HepG2 (cell line): Measurements from ENCODE around the gene SEC61A2. TPM values are rescaled to one million over a fixed set of nuclear protein-coding genes. Genes with fewer than 3 reads are reported as not detected.

Experiments
- FOXO1 ChIP-seq: sonication (generic); formaldehyde crosslinking; IDR thresholded peaks from 2 replicates; pipeline ENCODE4 v1.4.0; 2020; ENCODE audit warnings: missing genetic modification reagents
- KLF13 ChIP-seq: sonication (generic); formaldehyde crosslinking; IDR thresholded peaks from 2 replicates; pipeline ENCODE4 v1.4.0; 2020; ENCODE audit warnings: mild to moderate bottlenecking, missing genetic modification reagents
- MTA1 ChIP-seq: sonication (generic); formaldehyde crosslinking; IDR thresholded peaks from 2 replicates; pipeline ENCODE4 v1.4.0; 2020; ENCODE audit warnings: missing genetic modification reagents, mild to moderate bottlenecking, borderline replicate concordance
- PLRG1 ChIP-seq: fragments of 450-650 bp; conservative IDR thresholded peaks from 2 replicates; pipeline ENCODE4 v1.6.1; 2016
- RBAK ChIP-seq: sonication (generic); formaldehyde crosslinking; IDR thresholded peaks from 2 replicates; pipeline ENCODE4 v1.5.1; 2020; ENCODE audit warnings: mild to moderate bottlenecking, missing genetic modification reagents
- SP4 ChIP-seq: sonication (generic); formaldehyde crosslinking; IDR thresholded peaks from 2 replicates; pipeline ENCODE4 v1.8.1; 2023; ENCODE audit warnings: mild to moderate bottlenecking, missing genetic modification reagents
- ZNF746 ChIP-seq: sonication (generic); formaldehyde crosslinking; IDR thresholded peaks from 2 replicates; pipeline ENCODE4 v1.8.0; 2022; ENCODE audit warnings: mild to moderate bottlenecking, missing genetic modification reagents
- polyA plus RNA-seq, 8 experiments: library from polyadenylated mRNA; depleted of rRNA in 3 of 8; stranded (reverse) in 7 of 8; unstranded in 1 of 8; fragments of >200 nt; fragmentation: Illumina TruSeq in 4 of 8; extraction: Trizol in 4 of 8; gene quantifications; 2 replicates each; pipeline versions ENCODE4 v1.2.1 to v1.2.3, GENCODE V29; 2011 to 2016; ENCODE audit warnings: low read depth in 4 of 8, missing spikeins in 1 of 8, mixed read lengths in 1 of 8; ENCODE audit not compliant: insufficient read depth in 1 of 8
- total RNA-seq, 5 experiments: library from RNA; depleted of rRNA; stranded (reverse); fragments of >200 nt; fragmentation: Illumina TruSeq; extraction: Trizol; gene quantifications; 2 replicates each; pipeline ENCODE4 v1.2.3, GENCODE V29; 2016; ENCODE audit warnings: low read depth in 1 of 5
- TF ChIP-seq, protein P1 (sequence below): sonication (generic); formaldehyde crosslinking; IDR thresholded peaks from 2 replicates; pipeline ENCODE4 v1.9.0; 2021; ENCODE audit warnings: mild to moderate bottlenecking, missing genetic modification reagents
- TF ChIP-seq, protein P2 (sequence below), 2 experiments: sonication (generic) in 1 of 2; formaldehyde crosslinking in 1 of 2; IDR thresholded peaks; 2 replicates each; pipeline versions ENCODE4 v1.4.0 to v1.6.1; 2018 to 2020; ENCODE audit warnings: missing genetic modification reagents in 2 of 2, borderline replicate concordance in 1 of 2, low read depth in 1 of 2, mild to moderate bottlenecking in 1 of 2, missing biosample characterization in 1 of 2
- TF ChIP-seq, protein P3 (sequence below): sonication (generic); formaldehyde crosslinking; IDR thresholded peaks from 2 replicates; pipeline ENCODE4 v1.5.0; 2020; ENCODE audit warnings: mild to moderate bottlenecking, missing genetic modification reagents
- TF ChIP-seq, protein P4 (sequence below): IDR thresholded peaks from 2 replicates; pipeline ENCODE4 v1.6.1; 2018; ENCODE audit warnings: missing genetic modification reagents, mild to moderate bottlenecking, missing compliant biosample characterization
- TF ChIP-seq, protein P5 (sequence below): sonication (generic); formaldehyde crosslinking; IDR thresholded peaks from 2 replicates; pipeline ENCODE4 v1.4.0; 2020; ENCODE audit warnings: missing genetic modification reagents
- TF ChIP-seq, protein P6 (sequence below): sonication (generic); formaldehyde crosslinking; IDR thresholded peaks from 2 replicates; pipeline ENCODE4 v1.5.0; 2020; ENCODE audit warnings: missing genetic modification reagents

The SEC61A2 gene
- total and polyA plus RNA-seq, 2 of the 13 experiments (the other 11 are each of a cell fraction or from before 2014, with no cell fraction given): 5.5 to 7.4 TPM

DNA sequence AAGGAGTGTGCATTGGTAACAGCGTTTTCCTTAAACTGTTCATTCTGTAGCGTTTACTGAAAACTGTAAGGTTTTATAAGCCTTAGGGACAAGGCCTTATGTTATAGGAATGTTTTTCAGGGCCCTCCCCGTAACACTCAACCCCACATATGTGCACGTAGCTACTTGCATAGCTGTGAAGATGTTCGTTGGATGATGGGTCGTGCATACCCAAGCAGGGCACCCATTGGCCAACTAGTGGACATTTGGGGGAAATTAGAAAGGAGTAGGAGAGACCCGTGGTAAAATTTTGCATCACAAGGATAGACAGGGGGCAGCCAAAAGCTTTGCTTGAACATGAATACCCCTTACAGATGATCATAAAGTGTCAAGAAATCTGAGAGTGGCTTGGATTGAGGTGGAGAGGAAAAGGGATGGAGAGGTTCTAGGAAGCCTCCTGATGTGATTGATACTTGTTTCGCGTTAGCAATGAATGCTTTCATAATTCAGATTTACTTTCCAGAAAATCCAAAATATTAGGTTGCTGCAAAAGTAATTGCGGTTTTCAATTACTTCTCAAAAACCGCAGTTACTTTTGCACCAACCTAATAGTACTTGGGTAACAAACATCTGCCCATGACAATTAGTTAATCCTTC lies 878 bp downstream of the SEC61A2 start (continued):
- TF ChIP-seq, protein P1, sequence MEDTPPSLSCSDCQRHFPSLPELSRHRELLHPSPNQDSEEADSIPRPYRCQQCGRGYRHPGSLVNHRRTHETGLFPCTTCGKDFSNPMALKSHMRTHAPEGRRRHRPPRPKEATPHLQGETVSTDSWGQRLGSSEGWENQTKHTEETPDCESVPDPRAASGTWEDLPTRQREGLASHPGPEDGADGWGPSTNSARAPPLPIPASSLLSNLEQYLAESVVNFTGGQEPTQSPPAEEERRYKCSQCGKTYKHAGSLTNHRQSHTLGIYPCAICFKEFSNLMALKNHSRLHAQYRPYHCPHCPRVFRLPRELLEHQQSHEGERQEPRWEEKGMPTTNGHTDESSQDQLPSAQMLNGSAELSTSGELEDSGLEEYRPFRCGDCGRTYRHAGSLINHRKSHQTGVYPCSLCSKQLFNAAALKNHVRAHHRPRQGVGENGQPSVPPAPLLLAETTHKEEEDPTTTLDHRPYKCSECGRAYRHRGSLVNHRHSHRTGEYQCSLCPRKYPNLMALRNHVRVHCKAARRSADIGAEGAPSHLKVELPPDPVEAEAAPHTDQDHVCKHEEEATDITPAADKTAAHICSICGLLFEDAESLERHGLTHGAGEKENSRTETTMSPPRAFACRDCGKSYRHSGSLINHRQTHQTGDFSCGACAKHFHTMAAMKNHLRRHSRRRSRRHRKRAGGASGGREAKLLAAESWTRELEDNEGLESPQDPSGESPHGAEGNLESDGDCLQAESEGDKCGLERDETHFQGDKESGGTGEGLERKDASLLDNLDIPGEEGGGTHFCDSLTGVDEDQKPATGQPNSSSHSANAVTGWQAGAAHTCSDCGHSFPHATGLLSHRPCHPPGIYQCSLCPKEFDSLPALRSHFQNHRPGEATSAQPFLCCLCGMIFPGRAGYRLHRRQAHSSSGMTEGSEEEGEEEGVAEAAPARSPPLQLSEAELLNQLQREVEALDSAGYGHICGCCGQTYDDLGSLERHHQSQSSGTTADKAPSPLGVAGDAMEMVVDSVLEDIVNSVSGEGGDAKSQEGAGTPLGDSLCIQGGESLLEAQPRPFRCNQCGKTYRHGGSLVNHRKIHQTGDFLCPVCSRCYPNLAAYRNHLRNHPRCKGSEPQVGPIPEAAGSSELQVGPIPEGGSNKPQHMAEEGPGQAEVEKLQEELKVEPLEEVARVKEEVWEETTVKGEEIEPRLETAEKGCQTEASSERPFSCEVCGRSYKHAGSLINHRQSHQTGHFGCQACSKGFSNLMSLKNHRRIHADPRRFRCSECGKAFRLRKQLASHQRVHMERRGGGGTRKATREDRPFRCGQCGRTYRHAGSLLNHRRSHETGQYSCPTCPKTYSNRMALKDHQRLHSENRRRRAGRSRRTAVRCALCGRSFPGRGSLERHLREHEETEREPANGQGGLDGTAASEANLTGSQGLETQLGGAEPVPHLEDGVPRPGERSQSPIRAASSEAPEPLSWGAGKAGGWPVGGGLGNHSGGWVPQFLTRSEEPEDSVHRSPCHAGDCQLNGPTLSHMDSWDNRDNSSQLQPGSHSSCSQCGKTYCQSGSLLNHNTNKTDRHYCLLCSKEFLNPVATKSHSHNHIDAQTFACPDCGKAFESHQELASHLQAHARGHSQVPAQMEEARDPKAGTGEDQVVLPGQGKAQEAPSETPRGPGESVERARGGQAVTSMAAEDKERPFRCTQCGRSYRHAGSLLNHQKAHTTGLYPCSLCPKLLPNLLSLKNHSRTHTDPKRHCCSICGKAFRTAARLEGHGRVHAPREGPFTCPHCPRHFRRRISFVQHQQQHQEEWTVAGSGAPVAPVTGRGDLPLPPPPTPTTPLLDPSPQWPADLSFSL (CRISPR knock-in tag): no peak
- TF ChIP-seq, protein P2, sequence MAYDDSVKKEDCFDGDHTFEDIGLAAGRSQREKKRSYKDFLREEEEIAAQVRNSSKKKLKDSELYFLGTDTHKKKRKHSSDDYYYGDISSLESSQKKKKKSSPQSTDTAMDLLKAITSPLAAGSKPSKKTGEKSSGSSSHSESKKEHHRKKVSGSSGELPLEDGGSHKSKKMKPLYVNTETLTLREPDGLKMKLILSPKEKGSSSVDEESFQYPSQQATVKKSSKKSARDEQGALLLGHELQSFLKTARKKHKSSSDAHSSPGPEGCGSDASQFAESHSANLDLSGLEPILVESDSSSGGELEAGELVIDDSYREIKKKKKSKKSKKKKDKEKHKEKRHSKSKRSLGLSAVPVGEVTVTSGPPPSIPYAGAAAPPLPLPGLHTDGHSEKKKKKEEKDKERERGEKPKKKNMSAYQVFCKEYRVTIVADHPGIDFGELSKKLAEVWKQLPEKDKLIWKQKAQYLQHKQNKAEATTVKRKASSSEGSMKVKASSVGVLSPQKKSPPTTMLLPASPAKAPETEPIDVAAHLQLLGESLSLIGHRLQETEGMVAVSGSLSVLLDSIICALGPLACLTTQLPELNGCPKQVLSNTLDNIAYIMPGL (CRISPR knock-in tag; IDR thresholded peaks at IDR 0.05; ENCODE audit: borderline replicate concordance in 1 of 2, low read depth in 1 of 2): peak in 1 of 2 experiments; percentile 67; a peak in 1 of 4 replicates
- TF ChIP-seq ZNF746 (CRISPR knock-in tag): no peak
- TF ChIP-seq RBAK (CRISPR knock-in tag): no peak
- TF ChIP-seq, protein P3, sequence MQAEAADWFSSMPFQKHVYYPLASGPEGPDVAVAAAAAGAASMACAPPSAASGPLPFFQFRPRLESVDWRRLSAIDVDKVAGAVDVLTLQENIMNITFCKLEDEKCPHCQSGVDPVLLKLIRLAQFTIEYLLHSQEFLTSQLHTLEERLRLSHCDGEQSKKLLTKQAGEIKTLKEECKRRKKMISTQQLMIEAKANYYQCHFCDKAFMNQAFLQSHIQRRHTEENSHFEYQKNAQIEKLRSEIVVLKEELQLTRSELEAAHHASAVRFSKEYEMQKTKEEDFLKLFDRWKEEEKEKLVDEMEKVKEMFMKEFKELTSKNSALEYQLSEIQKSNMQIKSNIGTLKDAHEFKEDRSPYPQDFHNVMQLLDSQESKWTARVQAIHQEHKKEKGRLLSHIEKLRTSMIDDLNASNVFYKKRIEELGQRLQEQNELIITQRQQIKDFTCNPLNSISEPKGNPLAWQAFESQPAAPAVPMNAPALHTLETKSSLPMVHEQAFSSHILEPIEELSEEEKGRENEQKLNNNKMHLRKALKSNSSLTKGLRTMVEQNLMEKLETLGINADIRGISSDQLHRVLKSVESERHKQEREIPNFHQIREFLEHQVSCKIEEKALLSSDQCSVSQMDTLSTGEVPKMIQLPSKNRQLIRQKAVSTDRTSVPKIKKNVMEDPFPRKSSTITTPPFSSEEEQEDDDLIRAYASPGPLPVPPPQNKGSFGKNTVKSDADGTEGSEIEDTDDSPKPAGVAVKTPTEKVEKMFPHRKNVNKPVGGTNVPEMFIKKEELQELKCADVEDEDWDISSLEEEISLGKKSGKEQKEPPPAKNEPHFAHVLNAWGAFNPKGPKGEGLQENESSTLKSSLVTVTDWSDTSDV (CRISPR knock-in tag): no peak
- TF ChIP-seq, protein P4, sequence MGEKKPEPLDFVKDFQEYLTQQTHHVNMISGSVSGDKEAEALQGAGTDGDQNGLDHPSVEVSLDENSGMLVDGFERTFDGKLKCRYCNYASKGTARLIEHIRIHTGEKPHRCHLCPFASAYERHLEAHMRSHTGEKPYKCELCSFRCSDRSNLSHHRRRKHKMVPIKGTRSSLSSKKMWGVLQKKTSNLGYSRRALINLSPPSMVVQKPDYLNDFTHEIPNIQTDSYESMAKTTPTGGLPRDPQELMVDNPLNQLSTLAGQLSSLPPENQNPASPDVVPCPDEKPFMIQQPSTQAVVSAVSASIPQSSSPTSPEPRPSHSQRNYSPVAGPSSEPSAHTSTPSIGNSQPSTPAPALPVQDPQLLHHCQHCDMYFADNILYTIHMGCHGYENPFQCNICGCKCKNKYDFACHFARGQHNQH: no peak
- TF ChIP-seq SP4 (CRISPR knock-in tag): 0 out of 2 replicates have a peak, but pooled peaks have one; percentile 21
- no peak for TF ChIP-seq PLRG1
- TF ChIP-seq KLF13: no peak
- TF ChIP-seq, protein P5, sequence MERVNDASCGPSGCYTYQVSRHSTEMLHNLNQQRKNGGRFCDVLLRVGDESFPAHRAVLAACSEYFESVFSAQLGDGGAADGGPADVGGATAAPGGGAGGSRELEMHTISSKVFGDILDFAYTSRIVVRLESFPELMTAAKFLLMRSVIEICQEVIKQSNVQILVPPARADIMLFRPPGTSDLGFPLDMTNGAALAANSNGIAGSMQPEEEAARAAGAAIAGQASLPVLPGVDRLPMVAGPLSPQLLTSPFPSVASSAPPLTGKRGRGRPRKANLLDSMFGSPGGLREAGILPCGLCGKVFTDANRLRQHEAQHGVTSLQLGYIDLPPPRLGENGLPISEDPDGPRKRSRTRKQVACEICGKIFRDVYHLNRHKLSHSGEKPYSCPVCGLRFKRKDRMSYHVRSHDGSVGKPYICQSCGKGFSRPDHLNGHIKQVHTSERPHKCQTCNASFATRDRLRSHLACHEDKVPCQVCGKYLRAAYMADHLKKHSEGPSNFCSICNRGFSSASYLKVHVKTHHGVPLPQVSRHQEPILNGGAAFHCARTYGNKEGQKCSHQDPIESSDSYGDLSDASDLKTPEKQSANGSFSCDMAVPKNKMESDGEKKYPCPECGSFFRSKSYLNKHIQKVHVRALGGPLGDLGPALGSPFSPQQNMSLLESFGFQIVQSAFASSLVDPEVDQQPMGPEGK: peak; percentile 9; the same call in 1 of the 2 replicates
- TF ChIP-seq, protein P6, sequence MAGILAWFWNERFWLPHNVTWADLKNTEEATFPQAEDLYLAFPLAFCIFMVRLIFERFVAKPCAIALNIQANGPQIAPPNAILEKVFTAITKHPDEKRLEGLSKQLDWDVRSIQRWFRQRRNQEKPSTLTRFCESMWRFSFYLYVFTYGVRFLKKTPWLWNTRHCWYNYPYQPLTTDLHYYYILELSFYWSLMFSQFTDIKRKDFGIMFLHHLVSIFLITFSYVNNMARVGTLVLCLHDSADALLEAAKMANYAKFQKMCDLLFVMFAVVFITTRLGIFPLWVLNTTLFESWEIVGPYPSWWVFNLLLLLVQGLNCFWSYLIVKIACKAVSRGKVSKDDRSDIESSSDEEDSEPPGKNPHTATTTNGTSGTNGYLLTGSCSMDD (CRISPR knock-in tag): no peak
- TF ChIP-seq MTA1 (CRISPR knock-in tag): no peak
- no peak for TF ChIP-seq FOXO1 (CRISPR knock-in tag)
